ENCODE measurements around the gene SDK1.

Gene SDK1

GRCh38 chr7:4134631-4135030 is 833.6 kb downstream of the SDK1 start (continued):
- TF ChIP-seq PRDM4 (tag by site-specific recombination; IDR thresholded peaks at IDR 0.05) (no peak), ZNF629 (tag by site-specific recombination; IDR thresholded peaks at IDR 0.05) (no peak), ZNF510 (tag by site-specific recombination; IDR thresholded peaks at IDR 0.05; ENCODE audit: insufficient replicate concordance) (no peak), HOXD13 (CRISPR knock-in tag; IDR thresholded peaks at IDR 0.05; ENCODE audit: borderline replicate concordance) (no peak), GLI4 (tag by site-specific recombination; IDR thresholded peaks at IDR 0.05) (no peak), GLI2 (tag by site-specific recombination; IDR thresholded peaks at IDR 0.05; ENCODE audit: borderline replicate concordance, low read depth) (no peak)

DNA sequence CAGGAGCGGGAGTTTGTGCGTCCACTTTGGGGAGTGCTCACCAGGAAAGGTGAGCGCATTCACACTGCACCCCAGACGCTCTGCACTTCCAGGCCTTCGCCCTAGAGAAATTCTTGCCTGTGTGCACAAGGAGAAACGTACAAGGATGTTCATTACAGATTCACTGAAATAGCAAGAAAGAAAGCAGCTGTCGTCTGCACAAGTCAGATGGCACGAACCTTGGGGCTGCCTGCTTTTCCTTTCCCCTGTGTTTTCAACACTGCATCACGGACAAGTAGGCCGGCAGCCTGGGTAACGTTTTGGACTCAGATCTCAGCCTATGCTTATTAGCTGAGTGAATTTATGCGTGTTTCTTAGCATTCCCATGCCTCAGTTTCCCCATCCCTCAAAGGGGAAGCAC is 834.2 kb downstream of the SDK1 start:
- POLR2A ChIA-PET, result no interaction called here
- no peak overlapping the region for H3K27ac ChIP-seq (ENCODE audit: extremely low read depth, low read depth, low read length)
- H3K9me3 ChIP-seq (ENCODE audit: control insufficient read depth, insufficient read depth, low read depth, low read length), result no peaks in the 10 kb centered on the region
- no peaks in the 10 kb centered on the region for H3K4me1 ChIP-seq (ENCODE audit: control insufficient read depth, insufficient read depth, low read length)
- CTCF ChIA-PET, result no interaction called here
- no peaks in the 10 kb centered on the region; a peak in 1 of 3 replicates for H3K36me3 ChIP-seq (ENCODE audit: control insufficient read depth in 2 of 2, insufficient read depth in 1 of 2, low read length in 2 of 2)
- no peak for TF ChIP-seq ZSCAN4 (tag by site-specific recombination; IDR thresholded peaks at IDR 0.05)
- no peak for TF ChIP-seq ZBTB21 (tag by site-specific recombination; IDR thresholded peaks at IDR 0.05)
- no peak for TF ChIP-seq ZNF148 (tag by site-specific recombination; IDR thresholded peaks at IDR 0.05; ENCODE audit: borderline replicate concordance)
- TF ChIP-seq ZNF311 (tag by site-specific recombination; IDR thresholded peaks at IDR 0.05; ENCODE audit: borderline replicate concordance), result no peak
- no peak for TF ChIP-seq WT1 (tag by site-specific recombination; IDR thresholded peaks at IDR 0.05)
- TF ChIP-seq HOXD13 (CRISPR knock-in tag; IDR thresholded peaks at IDR 0.05; ENCODE audit: borderline replicate concordance), result no peak
- no peak for TF ChIP-seq ZNF791 (tag by site-specific recombination; IDR thresholded peaks at IDR 0.05)
- no peak for TF ChIP-seq ZNF785 (tag by site-specific recombination; IDR thresholded peaks at IDR 0.05)
- TF ChIP-seq ZNF169 (tag by site-specific recombination; IDR thresholded peaks at IDR 0.05), result no peak
- TF ChIP-seq ZFP41 (tag by site-specific recombination; IDR thresholded peaks at IDR 0.05; ENCODE audit: borderline replicate concordance), result no peak
- TF ChIP-seq REPIN1 (tag by site-specific recombination; IDR thresholded peaks at IDR 0.05; ENCODE audit: low read depth), result no peak
- TF ChIP-seq PATZ1 (tag by site-specific recombination; IDR thresholded peaks at IDR 0.05), result no peak
- TF ChIP-seq TRIM28 (IDR thresholded peaks at IDR 0.05; ENCODE audit: borderline replicate concordance, low read length), result no peak
- TF ChIP-seq MZF1 (tag by site-specific recombination; IDR thresholded peaks at IDR 0.05; ENCODE audit: borderline replicate concordance), result no peak
- no peak for TF ChIP-seq ZNF274 (IDR thresholded peaks at IDR 0.05; ENCODE audit: low read length)
- TF ChIP-seq ZNF274 (tag by site-specific recombination; IDR thresholded peaks at IDR 0.05; ENCODE audit: borderline replicate concordance), result no peak
- TF ChIP-seq SP7 (tag by site-specific recombination; IDR thresholded peaks at IDR 0.05), result no peak
- TF ChIP-seq SP2 (tag by site-specific recombination; IDR thresholded peaks at IDR 0.05), result no peak
- no peak overlapping the region for H3K4me3 ChIP-seq (ENCODE audit: low read depth, low read length)

Measured in HEK293 (cell line).